Stimulated activated CD4-positive, alpha-beta T cell treated with anti-CD3 and anti-CD28 coated beads, Interleukin-1b, Interleukin-23, amount 100 ng/mL, for 4 hours (primary cell): ENCODE results near the gene MAGI2.
"Not testable (repeated sequence)": the region's sequence is repeated elsewhere in the genome, so short reads cannot be mapped to it uniquely, and the experiment has no call there.

Source experiments
- DNase-seq, 2 donors: peaks; one replicate each; pipeline ENCODE4 v3.0.0-alpha.2; 2020; ENCODE audit warnings: low read depth in 2 of 2

The MAGI2 gene

GRCh38 chr7:79157281-79157680, 296.2 kb downstream of the MAGI2 start:
- no peak for DNase-seq

DNA sequence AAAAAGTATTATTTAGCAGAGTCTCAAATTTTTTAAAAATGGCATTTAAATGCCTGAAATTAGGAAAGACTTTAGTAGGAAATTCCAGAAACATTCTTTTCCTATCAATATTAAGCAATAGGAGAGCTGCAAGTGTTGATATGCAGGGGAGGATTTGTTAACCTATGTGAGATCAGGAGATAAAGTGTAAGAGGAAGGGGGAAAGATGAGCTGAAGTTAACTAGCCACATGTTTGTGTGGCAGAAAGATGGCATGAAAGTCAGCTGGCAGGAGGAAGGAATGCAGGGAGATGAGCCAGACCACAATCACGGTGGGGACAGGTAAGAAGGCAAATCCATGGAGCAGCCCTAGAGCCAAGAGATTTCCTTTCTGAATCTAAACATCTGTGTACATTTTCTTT, 303.6 kb downstream of the MAGI2 start:
- no peak for DNase-seq

- DNase-seq, result no peak
Observed at GRCh38 chr7:79142706-79143105, 310.8 kb downstream of the MAGI2 start.

- no peak for DNase-seq
Observed at GRCh38 chr7:79141252-79141651, 312.2 kb downstream of the MAGI2 start.

- DNase-seq, result no peak
Observed at GRCh38 chr7:79137942-79138341, 315.5 kb downstream of the MAGI2 start.

- no peak for DNase-seq
Observed at GRCh38 chr7:79132844-79133451, 320.5 kb downstream of the MAGI2 start.

- no peak for DNase-seq
Observed at GRCh38 chr7:79130715-79131114, 322.8 kb downstream of the MAGI2 start.

GRCh38 chr7:79124331-79124730, 329.1 kb downstream of the MAGI2 start:
- DNase-seq, result no peak

DNA sequence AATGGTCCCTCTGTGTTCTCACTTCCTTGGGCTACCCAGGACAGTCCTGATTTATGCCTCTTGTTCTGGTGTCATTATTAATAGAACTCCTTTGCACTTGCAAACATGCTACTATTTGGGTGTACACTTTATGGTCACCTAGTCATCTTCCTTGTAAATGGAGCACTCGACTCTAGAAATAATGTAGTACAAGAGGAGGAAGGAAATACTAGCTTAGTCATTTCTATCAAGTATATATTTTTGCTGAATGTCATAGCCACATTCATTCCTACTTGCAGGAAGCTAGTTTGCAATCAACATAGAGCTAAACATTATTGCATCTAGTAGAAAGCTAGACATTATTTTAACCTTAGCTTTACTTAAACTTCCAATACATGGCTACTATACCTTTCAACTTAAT, 335.3 kb downstream of the MAGI2 start:
- DNase-seq, result no peak

DNA sequence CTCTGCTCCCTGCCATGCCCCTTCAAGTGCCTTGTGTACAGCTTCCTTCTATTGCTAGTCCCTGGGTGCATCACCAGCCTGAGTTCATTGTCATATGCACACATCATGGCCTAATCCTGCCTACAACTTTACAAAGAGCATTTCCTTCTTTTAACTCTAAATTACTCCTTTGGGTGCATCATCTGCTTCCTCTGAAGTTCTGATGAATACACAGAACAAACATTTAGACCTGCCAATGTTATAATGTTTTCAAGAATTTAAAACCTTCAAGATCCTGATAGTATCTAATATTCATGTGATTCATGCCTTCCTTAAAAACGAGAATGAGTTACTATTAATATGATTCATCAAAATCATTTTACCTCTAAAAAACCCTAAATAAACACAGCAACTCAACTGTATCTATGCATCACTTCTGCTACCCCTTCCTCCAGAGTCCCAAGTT, 357.1 kb downstream of the MAGI2 start:
- no peak for DNase-seq

- DNase-seq, result no peak
Observed at GRCh38 chr7:79093421-79093820, 360.0 kb downstream of the MAGI2 start.

DNA sequence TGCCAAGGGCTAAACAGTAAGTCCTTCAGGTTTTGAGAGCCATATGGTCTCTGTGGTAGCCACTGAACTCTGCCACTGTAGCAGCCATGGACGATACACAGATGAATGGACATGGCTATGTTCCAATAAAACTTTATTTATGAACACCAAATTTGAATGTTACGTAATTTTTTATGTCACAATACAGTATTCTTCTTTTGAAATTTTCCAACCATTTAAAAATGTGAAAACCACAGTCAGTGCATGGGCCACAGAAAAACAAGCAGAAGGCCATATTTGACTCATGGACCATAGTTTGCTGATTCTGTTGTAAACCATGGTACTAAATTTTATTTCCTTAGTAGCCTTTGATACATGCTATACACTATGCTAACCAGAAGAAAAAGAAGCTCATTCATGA, 361.8 kb downstream of the MAGI2 start:
- DNase-seq, result no peak

- no peak for DNase-seq
Observed at GRCh38 chr7:79091011-79091410, 362.5 kb downstream of the MAGI2 start.

DNA sequence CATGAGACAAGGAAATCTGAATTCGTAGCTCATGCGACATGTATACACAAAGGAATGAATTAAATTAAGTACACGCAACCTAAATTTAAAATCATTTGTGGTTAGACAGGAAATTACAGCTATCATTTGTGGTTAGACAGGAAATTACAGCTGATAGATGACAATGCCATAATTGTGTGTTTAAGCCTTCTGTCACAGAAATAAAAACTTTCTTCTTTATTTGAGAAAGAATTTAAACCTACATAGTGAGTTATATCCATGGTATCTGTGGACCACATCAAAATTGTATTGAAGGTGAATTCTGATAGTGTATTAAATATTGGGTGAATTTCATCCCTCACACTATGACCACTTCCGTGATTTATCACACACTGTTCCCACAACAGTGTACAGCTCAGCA, 362.9 kb downstream of the MAGI2 start:
- no peak for DNase-seq

DNA sequence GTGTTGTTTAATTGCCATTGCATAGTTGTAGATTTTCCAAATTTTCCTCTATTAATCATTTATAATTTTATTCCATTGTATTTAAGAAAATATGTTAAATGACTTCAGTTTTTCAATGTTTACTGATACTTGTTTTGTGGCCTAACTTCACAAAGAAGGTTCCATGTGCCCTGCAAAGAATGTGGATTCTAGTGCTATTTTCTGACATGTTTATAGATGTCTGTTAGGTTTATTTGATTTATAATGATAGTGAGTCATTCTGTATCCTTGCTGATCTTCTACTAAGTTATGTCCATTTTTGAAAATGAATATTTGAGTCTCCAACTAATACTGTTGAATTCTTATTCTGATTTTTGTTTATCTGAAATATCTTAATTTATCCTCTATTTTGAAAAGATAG, 369.0 kb downstream of the MAGI2 start:
- no peak for DNase-seq

- no peak for DNase-seq
Observed at GRCh38 chr7:79079919-79080554, 373.4 kb downstream of the MAGI2 start.

DNA sequence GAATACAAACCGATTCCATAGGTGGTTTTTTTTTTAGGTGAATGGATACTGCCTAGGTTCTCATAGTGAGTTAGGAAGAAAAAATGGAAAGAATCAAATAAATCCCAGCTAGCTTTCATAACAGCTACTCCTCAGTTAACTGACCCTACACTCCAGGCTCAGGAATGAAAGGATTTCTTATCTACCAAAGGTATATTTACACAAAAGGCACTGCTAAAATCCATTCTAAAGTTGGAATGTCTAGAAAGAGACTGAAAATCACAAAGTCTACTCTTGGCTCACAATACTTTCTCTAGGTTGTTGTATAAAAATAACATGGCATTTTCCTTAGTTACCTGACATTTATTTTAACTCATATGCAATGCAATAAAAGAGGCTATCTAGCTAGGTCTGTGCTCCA, 375.2 kb downstream of the MAGI2 start:
- DNase-seq, result no peak

DNA sequence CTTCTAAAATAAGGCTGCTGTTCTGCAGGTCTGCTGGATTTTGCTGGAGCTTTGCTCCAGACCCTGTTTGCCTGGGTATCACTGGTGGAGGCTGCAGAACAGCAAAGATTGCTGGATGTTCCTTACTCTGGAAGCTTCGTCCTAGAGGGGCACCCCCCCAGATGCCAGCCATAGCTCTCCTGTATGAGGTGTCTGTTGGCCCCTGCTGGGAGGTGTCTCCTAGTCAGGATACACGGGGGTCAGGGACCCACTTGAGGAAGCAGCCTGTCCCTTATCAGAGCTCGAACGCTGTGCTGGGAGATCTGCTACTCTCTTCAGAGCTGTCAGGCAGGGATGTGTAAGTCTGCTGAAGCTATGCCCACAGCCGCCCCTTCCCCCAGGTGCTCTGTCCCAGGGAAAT, 382.3 kb downstream of the MAGI2 start:
- not testable (repeated sequence) for DNase-seq

GRCh38 chr7:79064187-79064823, 389.2 kb downstream of the MAGI2 start:
- no peak for DNase-seq

- DNase-seq, result no peak
Observed at GRCh38 chr7:79063019-79063698, 390.3 kb downstream of the MAGI2 start.

DNA sequence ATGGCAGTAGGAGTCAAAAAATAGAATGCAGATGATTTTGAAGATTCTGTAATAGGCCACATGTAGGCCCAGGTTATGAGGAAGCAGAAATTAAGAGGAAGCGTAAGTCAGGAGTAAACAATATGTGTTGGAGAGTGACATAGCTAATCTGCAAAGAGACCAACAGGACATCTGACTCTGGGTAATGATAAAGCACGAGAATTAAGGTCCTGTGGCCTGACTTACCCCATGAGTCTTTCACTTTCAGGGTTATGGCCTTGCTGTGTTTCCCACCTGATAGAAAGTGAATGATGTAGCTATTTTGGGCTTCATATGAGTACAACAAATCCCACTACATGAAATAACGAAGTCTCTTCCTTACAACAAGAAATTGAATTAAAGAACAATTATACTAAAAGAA, 393.0 kb downstream of the MAGI2 start:
- DNase-seq, result no peak

- DNase-seq, result no peak
Observed at GRCh38 chr7:79055722-79056415, 397.6 kb downstream of the MAGI2 start.
